Measurements from ENCODE around the gene CHST15.

The CHST15 gene

DNA sequence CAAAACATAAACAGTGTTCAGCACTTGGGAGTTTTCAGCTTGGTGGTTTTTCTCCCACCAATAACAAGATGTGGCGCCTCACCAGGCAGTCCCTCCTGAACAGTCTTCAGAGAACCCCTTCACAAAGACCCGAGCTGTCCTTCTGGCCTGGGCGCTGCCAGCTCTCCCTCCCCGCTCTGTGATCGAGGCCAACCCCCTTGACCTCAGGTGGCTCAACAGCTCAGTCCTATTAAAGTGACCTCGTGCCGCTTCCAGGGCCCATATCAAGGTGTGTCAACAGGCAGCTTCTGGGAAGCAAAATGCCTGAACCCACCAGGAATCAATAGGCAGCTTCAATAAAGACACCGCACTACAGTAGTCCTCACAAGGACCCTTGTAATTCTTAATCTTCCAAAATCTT is 63.3 kb downstream of the CHST15 start:
- Histone ChIP-seq H3K4me1 (ENCODE audit: control insufficient read depth, insufficient read depth, low read length) (peaks cover 6% of the 10 kb centered on the region; the same call in 1 of the 2 replicates), H3K27ac (ENCODE audit: low read length) (no peak overlapping the region), H3K36me3 (ENCODE audit: control insufficient read depth, insufficient read depth, low read length) (no peaks in the 10 kb centered on the region), H3K9me3 (ENCODE audit: control insufficient read depth, insufficient read depth, low read length) (no peaks in the 10 kb centered on the region), H3K4me3 (ENCODE audit: low read length) (no peak overlapping the region), H3K27me3 (ENCODE audit: control insufficient read depth, insufficient read depth, low read length) (no peaks in the 10 kb centered on the region)
- no CpG with 5 or more reads among the region's 8 CpGs for WGBS (ENCODE audit: insufficient coverage, insufficient read length)
- no peak for DNase-seq (ENCODE audit: low read depth, low spot score)

DNA sequence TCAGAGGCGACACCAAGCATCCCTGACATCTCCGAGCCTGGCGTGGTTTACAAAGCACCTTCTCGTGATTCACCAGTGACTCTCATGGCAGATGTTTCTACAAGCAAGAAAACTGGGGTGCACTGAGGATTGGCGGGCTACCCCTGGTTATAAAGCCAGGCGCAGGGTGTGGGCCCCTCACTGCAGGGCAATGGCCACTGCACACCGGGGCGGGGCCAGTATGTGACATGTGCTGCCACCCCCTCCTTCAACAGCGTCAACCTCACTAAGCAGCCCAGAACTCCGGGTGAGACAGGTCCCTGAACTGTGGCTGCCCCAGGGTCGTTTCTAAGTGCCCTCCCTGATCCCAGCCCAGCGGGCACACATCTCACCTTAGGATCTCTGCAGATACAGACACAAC is 63.8 kb downstream of the CHST15 start:
- H3K36me3 ChIP-seq (ENCODE audit: control insufficient read depth, insufficient read depth, low read length): no peaks in the 10 kb centered on the region
- no peaks in the 10 kb centered on the region for H3K27me3 ChIP-seq (ENCODE audit: control insufficient read depth, insufficient read depth, low read length)
- H3K4me3 ChIP-seq (ENCODE audit: low read length): no peak overlapping the region
- no peak overlapping the region for H3K27ac ChIP-seq (ENCODE audit: low read length)
- peaks cover 6% of the 10 kb centered on the region; the same call in 1 of the 2 replicates for H3K4me1 ChIP-seq (ENCODE audit: control insufficient read depth, insufficient read depth, low read length)
- no peaks in the 10 kb centered on the region for H3K9me3 ChIP-seq (ENCODE audit: control insufficient read depth, insufficient read depth, low read length)
- DNase-seq (ENCODE audit: low read depth, low spot score): no peak
- WGBS (ENCODE audit: insufficient coverage, insufficient read length): no CpG with 5 or more reads among the region's 12 CpGs

DNA sequence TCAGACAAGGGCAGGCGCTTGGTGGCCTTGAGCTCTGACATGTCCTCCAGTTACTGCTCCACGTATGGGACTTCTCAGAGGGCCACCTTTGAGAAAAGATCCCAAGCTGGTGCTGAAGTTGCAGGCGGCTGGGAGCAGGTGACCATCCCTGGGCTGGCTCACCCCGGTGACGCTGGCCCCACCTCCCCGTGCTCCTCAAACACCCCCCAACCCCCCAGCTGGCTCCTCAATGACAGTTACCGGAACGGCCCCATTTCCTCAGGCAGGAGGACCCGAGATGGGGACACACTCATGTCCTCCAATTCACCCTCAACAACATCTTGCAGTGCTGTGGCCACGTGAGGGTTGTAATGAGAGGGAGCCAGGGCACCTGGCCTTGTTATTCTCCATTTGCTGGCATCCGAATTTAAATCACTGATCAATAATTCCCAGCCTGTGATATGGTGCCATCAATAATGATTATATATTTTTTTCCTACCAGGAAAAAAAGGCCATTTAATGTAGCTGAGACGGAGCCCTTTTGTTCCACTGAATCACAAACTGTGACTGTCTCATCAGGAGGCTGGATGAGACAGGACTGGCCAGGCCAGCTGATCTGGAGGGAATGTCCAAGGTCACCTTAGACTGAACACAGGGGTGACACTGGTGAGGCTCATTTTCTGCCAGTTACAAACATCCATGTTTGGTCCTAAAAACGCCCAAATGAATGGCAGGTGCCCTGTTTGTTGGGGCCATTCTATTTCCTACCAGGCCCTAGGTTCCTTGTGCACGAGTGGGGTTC is 64.5 kb downstream of the CHST15 start:
- Histone ChIP-seq H3K36me3 (ENCODE audit: control insufficient read depth, insufficient read depth, low read length) (no peaks in the 10 kb centered on the region), H3K9me3 (ENCODE audit: control insufficient read depth, insufficient read depth, low read length) (no peaks in the 10 kb centered on the region), H3K4me3 (ENCODE audit: low read length) (no peak overlapping the region), H3K27me3 (ENCODE audit: control insufficient read depth, insufficient read depth, low read length) (no peaks in the 10 kb centered on the region), H3K27ac (ENCODE audit: low read length) (no peak overlapping the region), H3K4me1 (ENCODE audit: control insufficient read depth, insufficient read depth, low read length) (peaks cover 3% of the 10 kb centered on the region; the same call in 1 of the 2 replicates)
- WGBS (ENCODE audit: insufficient coverage, insufficient read length): no CpG with 5 or more reads among the region's 14 CpGs
- DNase-seq (ENCODE audit: low read depth, low spot score): no peak

DNA sequence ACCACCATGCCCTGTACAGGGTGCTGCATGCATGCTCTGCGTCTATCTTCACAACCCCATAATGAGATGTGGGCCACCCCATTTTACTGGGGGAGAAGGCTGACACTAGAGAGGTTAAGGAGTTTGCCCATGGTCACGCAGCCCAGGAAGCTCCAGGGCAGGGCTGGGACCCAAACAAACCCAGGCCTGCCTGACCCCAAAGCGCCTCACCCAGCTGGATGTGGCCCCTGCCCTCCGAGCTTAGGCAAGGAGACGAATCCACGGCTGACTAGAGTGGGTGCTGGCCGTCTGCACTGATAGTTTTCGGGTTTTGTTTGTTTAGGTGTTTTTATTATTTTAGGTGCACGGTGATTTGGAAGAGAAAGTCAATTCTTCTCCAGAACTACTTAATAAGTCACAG is 65.7 kb downstream of the CHST15 start:
- Histone ChIP-seq H3K9me3 (ENCODE audit: control insufficient read depth, insufficient read depth, low read length) (no peaks in the 10 kb centered on the region), H3K27me3 (ENCODE audit: control insufficient read depth, insufficient read depth, low read length) (no peaks in the 10 kb centered on the region)

DNA sequence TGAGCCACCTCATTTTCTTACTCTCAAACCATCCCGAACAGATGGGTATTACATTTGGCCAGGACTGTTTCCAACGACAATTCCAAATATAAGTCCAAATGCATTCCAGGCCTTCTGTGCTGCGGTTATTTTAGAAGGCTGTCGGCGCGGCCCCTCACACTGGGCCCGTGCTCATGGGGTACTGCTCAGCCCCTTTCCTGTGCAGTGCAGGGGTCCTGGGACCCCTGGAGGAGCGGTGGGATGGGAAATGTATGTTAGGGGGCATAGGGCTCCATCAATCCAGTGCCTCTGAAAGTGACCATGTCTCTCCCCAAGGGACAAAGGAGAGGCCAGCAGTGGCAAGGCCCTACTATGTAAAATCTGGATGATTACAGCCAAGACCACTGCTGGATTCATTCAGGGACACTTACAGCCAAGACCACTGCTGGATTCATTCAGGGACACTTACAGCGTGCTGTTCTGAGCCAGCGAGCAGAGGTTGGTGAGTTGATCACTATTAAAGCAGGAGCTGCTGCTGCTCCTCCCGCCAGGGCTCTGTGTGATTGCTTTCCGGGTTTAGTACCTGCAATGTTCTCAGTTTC is 66.3 kb downstream of the CHST15 start:
- no peak overlapping the region for H3K27ac ChIP-seq (ENCODE audit: low read length)
- no peaks in the 10 kb centered on the region for H3K36me3 ChIP-seq (ENCODE audit: control insufficient read depth, insufficient read depth, low read length)
- H3K9me3 ChIP-seq (ENCODE audit: control insufficient read depth, insufficient read depth, low read length): no peaks in the 10 kb centered on the region
- no peak overlapping the region for H3K4me3 ChIP-seq (ENCODE audit: low read length)
- WGBS (ENCODE audit: insufficient coverage, insufficient read length): no CpG with 5 or more reads among the region's 12 CpGs
- no peaks in the 10 kb centered on the region for H3K27me3 ChIP-seq (ENCODE audit: control insufficient read depth, insufficient read depth, low read length)
- peaks cover 3% of the 10 kb centered on the region for H3K4me1 ChIP-seq (ENCODE audit: control insufficient read depth, insufficient read depth, low read length)
- no peak for DNase-seq (ENCODE audit: low read depth, low spot score)

More for the DNA sequence above, 65.7 kb downstream of the CHST15 start:
- peaks cover 2% of the 10 kb centered on the region; the same call in 1 of the 2 replicates for H3K4me1 ChIP-seq (ENCODE audit: control insufficient read depth, insufficient read depth, low read length)
- H3K27ac ChIP-seq (ENCODE audit: low read length): no peak overlapping the region
- no peaks in the 10 kb centered on the region for H3K36me3 ChIP-seq (ENCODE audit: control insufficient read depth, insufficient read depth, low read length)
- H3K4me3 ChIP-seq (ENCODE audit: low read length): no peak overlapping the region
- no CpG with 5 or more reads among the region's 9 CpGs for WGBS (ENCODE audit: insufficient coverage, insufficient read length)
- DNase-seq (ENCODE audit: low read depth, low spot score): no peak

DNA sequence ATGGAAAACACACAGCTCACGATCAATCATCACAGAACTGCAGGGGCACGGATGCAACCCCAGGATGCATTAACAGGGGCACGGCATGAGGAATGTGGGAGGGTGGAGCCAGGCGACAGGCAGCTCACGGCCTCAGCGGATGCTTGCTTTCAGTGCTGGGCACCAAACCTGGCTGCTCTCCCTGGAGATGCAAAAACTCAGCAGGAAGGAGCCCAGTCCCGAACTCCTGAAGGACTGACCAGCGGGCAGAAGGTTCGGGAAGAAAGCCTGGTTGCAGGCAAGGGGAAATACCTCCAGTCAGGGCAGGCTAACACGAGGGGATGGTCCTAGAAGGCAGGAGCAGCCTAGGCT is 66.8 kb downstream of the CHST15 start:
- WGBS (ENCODE audit: insufficient coverage, insufficient read length): no CpG with 5 or more reads among the region's 10 CpGs
- H3K4me3 ChIP-seq (ENCODE audit: low read length): no peak overlapping the region
- H3K27me3 ChIP-seq (ENCODE audit: control insufficient read depth, insufficient read depth, low read length): no peaks in the 10 kb centered on the region

DNA sequence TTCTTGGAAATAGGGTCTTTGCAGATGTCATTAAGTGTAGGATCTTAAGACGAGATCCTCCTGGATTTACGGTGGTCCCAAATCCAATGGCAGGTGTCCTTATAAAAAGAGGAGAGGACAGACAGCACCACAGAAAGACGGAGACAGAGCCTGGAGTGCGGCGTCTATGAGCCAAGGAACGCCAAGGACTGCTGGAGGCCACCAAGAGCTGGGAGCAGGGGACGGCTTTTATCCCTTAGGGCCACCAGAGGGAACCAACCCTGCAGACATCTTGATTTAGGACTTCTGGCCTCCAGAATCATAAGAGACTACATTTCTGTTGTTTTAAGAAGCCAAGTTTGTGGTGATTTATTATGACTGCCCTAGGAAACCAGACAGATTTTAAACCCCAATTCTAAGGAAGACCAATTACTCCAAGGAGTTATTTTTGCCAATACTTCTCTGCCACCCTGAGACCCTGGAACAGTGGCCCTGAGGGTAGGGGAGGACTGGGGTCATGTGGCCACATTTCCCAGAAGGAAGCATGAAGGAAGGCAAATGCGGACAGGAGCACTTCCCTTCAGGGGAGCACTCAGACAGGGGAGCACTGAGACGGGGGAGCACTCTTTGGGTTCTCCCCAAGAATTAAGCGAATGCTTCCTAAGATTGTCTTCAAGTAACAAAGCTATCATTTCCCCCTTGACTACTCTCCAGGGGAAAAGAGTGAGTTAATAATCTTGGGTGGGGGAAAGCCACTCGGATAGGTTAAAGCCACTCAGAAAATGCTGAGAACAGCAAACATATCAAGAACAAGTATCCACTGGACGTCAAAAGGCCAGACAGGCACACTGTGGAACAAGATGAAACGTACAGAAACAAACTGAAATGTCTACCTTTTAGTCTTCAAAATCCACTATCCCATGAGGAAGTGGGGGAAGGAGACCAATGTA is 67.5 kb downstream of the CHST15 start:
- H3K4me3 ChIP-seq (ENCODE audit: low read length): no peak overlapping the region
- WGBS (ENCODE audit: insufficient coverage, insufficient read length): no CpG with 5 or more reads among the region's 13 CpGs
- no peaks in the 10 kb centered on the region for H3K36me3 ChIP-seq (ENCODE audit: control insufficient read depth, insufficient read depth, low read length)
- H3K4me1 ChIP-seq (ENCODE audit: control insufficient read depth, insufficient read depth, low read length): peaks cover 10% of the 10 kb centered on the region
- no peak overlapping the region for H3K27ac ChIP-seq (ENCODE audit: low read length)
- H3K27me3 ChIP-seq (ENCODE audit: control insufficient read depth, insufficient read depth, low read length): no peaks in the 10 kb centered on the region
- DNase-seq (ENCODE audit: low read depth, low spot score): no peak
- H3K9me3 ChIP-seq (ENCODE audit: control insufficient read depth, insufficient read depth, low read length): no peaks in the 10 kb centered on the region

More for the DNA sequence above, 66.8 kb downstream of the CHST15 start:
- Histone ChIP-seq H3K9me3 (ENCODE audit: control insufficient read depth, insufficient read depth, low read length) (no peaks in the 10 kb centered on the region), H3K27ac (ENCODE audit: low read length) (no peak overlapping the region), H3K4me1 (ENCODE audit: control insufficient read depth, insufficient read depth, low read length) (peaks cover 7% of the 10 kb centered on the region), H3K36me3 (ENCODE audit: control insufficient read depth, insufficient read depth, low read length) (no peaks in the 10 kb centered on the region)
- no peak for DNase-seq (ENCODE audit: low read depth, low spot score)

DNA sequence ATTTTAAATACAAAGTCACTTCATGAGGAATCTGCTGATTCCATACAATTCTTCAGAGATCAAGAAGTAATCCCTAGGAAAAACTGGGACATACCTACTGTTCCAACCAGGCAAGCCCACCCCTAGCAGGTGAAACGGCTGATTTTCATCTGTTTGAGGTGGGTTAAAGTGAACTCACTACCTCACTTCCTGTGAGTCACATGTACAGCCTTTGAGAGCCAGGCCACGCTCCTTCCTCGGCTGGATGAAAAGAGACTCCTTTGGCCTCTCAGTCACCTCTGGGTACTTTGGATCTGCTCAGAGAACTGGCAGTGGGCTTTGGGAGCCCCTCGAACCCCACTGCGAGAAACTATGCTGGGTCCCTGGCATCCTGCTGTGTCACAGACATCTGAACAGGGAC is 68.2 kb downstream of the CHST15 start:
- H3K4me1 ChIP-seq (ENCODE audit: control insufficient read depth, insufficient read depth, low read length): peaks cover 12% of the 10 kb centered on the region
- WGBS (ENCODE audit: insufficient coverage, insufficient read length): no CpG with 5 or more reads among the region's 5 CpGs
- no peaks in the 10 kb centered on the region for H3K27me3 ChIP-seq (ENCODE audit: control insufficient read depth, insufficient read depth, low read length)
- no peaks in the 10 kb centered on the region for H3K36me3 ChIP-seq (ENCODE audit: control insufficient read depth, insufficient read depth, low read length)
- H3K4me3 ChIP-seq (ENCODE audit: low read length): no peak overlapping the region
- DNase-seq (ENCODE audit: low read depth, low spot score): no peak
- no peaks in the 10 kb centered on the region for H3K9me3 ChIP-seq (ENCODE audit: control insufficient read depth, insufficient read depth, low read length)
- H3K27ac ChIP-seq (ENCODE audit: low read length): no peak overlapping the region

DNA sequence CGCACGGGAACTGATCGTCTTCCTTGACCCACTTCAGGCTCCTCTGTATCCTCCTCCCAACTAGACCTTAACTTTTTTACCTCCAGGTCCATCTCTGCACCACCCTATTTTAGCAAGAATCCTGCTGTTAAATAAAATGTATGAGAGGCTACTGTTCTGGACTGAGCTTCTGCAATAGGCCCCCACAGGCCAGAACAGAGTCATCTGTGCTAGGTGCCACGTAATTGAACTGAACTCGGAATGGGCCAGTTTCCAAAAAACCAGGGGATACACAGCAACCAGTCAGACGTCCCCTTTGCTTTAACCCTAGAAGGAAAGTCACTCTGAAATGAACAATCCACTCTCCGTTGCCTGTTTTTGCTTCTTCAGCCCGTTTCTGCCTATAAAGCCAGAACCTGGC is 71.3 kb downstream of the CHST15 start:
- Histone ChIP-seq H3K36me3 (ENCODE audit: control insufficient read depth, insufficient read depth, low read length) (no peaks in the 10 kb centered on the region), H3K27me3 (ENCODE audit: control insufficient read depth, insufficient read depth, low read length) (no peaks in the 10 kb centered on the region), H3K9me3 (ENCODE audit: control insufficient read depth, insufficient read depth, low read length) (no peaks in the 10 kb centered on the region), H3K4me1 (ENCODE audit: control insufficient read depth, insufficient read depth, low read length) (peaks cover 19% of the 10 kb centered on the region), H3K27ac (ENCODE audit: low read length) (no peak overlapping the region), H3K4me3 (ENCODE audit: low read length) (no peak overlapping the region)
- no peak for DNase-seq (ENCODE audit: low read depth, low spot score)
- no CpG with 5 or more reads among the region's 8 CpGs for WGBS (ENCODE audit: insufficient coverage, insufficient read length)

DNA sequence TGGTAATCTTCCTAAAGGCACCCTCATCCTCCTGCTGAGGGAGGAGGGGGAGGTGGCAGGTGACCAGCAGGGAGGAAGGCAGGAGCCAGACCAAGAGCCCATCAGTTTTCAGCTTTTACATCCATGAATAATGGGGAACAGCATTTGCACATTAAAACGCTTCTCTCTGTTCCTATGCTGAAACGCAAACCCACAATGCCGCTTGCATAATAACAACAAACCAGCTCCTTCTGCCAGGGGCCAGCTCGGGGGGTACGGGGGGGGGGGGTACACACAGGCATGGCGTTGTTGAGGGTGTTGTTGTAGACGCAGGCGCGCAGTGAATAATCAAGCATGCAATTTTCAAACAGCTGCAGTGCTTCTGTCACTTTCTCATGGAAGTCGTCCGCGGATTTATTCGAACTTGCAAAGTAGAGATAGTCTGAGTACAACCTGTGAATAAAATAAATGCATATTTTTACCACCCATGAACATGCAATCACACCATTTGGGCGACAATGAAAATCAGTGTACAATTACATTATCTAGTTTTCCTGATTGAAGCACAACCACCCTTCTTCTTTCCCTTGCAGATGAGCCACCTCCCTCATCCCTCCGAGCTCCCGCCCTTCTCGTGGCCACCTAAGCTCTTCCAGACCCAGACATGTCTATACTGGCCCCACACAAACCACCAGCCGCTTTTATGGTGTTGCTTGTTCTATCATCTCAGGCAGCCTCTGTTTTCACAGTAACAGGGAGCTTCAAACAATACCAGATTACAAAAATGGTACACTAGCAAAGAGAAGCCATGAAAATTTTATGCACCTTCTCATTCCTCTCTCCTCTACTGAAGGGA is 72.2 kb downstream of the CHST15 start:
- H3K4me3 ChIP-seq (ENCODE audit: low read length): no peak overlapping the region
- DNase-seq (ENCODE audit: low read depth, low spot score): no peak
- peak overlapping the region; percentile 15 for H3K27ac ChIP-seq (ENCODE audit: low read length)
- H3K4me1 ChIP-seq (ENCODE audit: control insufficient read depth, insufficient read depth, low read length): peaks cover 18% of the 10 kb centered on the region
- H3K9me3 ChIP-seq (ENCODE audit: control insufficient read depth, insufficient read depth, low read length): no peaks in the 10 kb centered on the region
- no peaks in the 10 kb centered on the region for H3K27me3 ChIP-seq (ENCODE audit: control insufficient read depth, insufficient read depth, low read length)
- no CpG with 5 or more reads among the region's 18 CpGs for WGBS (ENCODE audit: insufficient coverage, insufficient read length)
- no peaks in the 10 kb centered on the region for H3K36me3 ChIP-seq (ENCODE audit: control insufficient read depth, insufficient read depth, low read length)

Measured in iPS DF 6.9 (cell line).